NCI-H187 treated with DMSO at 0.1 percent for 48 hours (cell line): ENCODE results near the gene PROM1.

ENCODE experiments used
- DNase-seq: peaks from one replicate; lab custom pipeline; 2025; lab: John Stamatoyannopoulos, UW

The PROM1 gene, protein sequence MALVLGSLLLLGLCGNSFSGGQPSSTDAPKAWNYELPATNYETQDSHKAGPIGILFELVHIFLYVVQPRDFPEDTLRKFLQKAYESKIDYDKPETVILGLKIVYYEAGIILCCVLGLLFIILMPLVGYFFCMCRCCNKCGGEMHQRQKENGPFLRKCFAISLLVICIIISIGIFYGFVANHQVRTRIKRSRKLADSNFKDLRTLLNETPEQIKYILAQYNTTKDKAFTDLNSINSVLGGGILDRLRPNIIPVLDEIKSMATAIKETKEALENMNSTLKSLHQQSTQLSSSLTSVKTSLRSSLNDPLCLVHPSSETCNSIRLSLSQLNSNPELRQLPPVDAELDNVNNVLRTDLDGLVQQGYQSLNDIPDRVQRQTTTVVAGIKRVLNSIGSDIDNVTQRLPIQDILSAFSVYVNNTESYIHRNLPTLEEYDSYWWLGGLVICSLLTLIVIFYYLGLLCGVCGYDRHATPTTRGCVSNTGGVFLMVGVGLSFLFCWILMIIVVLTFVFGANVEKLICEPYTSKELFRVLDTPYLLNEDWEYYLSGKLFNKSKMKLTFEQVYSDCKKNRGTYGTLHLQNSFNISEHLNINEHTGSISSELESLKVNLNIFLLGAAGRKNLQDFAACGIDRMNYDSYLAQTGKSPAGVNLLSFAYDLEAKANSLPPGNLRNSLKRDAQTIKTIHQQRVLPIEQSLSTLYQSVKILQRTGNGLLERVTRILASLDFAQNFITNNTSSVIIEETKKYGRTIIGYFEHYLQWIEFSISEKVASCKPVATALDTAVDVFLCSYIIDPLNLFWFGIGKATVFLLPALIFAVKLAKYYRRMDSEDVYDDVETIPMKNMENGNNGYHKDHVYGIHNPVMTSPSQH

DNA sequence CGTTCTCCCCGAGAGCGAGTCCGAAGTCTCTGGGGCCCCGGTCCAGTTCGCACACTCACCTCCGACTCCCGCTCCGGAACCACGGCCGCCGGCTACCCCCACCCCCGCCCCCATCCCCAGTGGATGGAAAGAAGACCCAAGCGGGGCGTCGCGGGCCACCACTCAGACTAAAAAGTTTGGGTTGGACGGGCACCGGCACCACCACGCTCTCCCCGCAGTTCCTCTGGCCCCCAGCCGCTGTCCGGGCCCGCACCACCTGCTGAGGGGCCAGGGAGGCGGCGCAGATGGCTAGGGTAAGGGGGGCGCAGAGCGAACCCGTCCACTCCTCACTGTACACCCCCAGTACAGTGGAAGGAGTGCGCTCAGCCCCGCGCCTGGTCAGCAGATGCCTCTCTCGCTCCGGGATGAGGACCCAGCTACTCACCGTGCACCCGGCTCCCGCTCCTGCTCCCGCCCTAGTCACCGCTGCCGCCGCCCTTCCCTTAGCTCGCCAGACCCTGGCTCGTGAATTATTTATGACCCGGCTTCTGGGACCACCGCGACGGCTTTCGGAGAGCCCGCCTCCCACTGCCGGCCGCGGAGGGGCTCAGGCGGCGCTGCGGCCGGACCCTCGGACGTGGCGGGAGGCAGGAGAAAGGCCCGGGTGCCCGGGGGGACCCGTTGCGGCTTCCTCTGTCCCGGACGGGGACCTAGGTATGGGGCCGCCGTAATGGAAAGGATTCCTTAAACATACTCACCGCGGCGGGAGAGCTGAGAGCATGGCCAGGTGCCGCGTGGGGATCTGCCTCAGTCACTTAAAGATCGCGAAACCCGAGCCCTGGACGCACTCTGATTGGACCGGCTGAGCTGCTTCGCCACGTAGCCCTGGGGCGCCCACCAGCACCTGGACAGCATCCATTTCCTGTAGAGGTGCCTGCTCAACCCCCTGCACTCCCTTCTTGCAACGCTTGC lies at the start of gene PROM1:
PROM1 (minus strand) TSS at position 783 of the 951 bp plus-strand sequence. CDS start 8,117 bp downstream, outside the sequence.
- DNase-seq = no peak

DNA sequence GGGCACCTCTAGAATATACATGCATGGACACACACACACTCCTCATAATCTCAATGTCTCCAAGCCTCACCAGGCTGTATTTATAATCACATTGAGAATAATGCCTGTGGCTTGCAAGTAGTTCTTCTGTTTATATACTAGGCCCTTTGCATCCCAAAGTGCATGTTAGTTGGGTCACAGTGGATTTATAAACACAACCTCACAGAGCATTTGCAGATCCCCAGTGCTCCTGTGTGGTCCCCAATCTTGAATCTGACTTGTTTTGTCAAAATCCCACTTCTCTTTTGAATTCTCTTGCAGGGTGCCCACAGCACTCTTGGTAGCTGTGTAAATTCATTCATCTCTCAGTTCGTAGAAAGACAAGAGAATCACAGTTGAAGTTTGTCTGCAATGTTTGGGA lies 49.6 kb upstream of the PROM1 start:
- DNase-seq = no peak

DNA sequence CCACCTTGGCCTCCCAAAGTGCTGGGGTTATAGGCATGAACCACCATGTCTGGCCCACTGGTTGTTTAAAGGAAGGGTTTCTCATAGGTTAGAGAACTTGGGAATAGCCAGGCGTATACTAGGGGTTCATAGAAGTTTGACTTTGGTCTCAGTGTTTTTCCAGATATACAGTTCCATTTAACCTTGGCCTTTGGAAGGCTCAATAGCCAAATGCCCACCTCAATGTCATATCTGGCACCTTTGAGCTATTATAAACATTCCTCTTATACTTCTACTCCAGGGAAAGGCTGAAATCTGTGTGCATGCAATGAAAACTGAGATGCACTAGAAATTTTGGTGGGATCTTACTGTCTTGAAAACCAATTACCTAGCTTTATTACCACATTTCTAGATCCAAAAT lies 47.5 kb upstream of the PROM1 start:
- DNase-seq = no peak

DNA sequence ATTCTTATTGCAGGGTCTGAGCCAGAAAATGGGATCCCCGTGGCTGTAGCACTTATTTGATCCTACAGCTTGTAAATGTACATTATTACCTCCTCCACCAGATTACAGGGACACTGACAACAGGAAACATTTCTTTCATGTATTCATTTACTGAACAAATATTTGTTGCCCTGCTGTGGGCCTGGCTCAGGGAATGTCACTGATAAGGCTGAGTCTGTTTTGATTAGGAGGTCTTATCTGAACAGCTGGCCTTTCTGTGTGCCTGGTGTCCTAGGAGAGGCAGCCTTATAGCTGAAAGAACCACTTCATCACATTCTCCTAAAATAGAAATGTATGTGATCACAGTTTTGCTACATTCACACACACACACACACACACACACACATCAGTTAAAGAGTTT lies 45.5 kb upstream of the PROM1 start:
- no peak for DNase-seq

DNA sequence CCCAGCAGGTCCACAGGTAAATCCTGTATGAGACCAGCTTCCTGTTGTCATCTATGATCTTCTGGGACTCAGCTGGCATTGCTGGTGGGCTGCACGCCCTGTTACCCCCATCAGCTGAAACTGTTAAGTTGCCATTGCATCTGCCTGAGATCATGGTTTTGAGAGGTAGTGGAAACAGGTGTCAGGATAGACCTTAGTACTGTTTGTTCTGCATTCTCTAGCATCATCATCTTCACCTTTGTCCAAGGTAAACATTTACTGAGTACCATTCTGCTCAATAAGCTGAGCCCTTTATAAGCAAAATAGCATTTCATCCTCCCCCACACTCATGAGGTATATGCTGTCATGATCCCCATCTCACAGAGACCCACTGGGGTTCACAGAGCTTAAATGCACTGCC lies 42.9 kb upstream of the PROM1 start:
- no peak for DNase-seq

DNA sequence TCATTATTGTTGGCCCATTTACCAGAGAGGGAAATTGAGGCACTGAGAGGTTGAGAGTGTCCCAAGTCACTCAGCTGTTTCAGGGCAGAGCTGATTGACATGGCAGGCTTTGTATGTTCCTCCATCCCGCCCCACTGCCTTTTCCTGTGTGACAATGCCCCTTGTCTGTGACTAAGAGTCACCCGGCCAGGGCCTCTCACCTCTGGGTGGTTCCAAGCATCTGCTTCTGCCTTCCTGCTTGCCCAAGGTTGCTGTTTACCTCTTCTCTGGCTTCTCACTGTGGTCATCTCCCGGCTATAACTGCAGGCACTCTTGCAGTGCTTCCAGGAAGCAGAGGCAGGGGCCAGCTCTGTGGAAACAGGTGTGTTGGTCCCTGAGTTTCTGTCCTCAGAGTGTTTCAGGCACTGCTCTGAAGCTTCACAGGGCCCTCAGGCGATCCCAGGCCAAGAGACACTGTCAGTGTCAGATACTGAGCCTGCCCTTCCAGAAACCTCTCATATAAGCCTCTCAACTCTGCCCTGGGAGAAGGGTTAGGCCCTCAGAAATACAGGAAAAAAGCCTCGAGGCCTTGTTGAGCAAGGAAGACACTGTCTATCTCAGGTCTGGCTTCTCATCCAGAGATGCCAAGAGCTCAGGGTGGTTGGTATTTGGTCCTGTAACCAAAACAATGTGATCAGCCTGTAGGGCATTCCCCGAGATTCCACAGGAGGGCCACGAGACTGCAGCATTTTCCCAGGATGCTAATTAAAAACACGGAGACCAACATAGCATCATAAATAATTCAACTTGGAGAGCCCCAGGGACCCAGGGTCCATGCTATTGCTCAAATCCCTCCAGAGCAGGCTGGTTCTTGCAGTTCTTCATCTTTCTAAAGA lies 42.0 kb upstream of the PROM1 start:
- DNase-seq = no peak

DNA sequence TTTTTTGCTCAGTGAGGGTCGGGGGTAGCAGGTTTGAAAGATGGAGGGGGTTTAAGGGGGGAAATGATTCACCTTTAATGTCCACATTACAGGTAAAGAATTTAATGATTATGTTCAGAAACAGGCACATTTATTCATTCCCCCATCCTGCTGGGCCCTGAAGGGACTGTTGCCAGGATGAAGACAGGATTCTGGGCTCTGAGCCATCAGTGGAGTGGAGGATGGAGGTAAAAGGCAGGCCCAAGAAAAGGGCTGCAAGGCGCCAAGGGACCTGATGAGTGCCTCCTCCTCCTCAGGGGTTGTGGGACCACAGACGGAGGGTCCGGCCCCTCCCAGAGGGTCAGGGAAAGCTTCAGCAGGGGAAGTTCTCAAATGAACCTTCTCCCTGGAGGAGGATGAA lies 40.4 kb upstream of the PROM1 start:
- DNase-seq = no peak

DNA sequence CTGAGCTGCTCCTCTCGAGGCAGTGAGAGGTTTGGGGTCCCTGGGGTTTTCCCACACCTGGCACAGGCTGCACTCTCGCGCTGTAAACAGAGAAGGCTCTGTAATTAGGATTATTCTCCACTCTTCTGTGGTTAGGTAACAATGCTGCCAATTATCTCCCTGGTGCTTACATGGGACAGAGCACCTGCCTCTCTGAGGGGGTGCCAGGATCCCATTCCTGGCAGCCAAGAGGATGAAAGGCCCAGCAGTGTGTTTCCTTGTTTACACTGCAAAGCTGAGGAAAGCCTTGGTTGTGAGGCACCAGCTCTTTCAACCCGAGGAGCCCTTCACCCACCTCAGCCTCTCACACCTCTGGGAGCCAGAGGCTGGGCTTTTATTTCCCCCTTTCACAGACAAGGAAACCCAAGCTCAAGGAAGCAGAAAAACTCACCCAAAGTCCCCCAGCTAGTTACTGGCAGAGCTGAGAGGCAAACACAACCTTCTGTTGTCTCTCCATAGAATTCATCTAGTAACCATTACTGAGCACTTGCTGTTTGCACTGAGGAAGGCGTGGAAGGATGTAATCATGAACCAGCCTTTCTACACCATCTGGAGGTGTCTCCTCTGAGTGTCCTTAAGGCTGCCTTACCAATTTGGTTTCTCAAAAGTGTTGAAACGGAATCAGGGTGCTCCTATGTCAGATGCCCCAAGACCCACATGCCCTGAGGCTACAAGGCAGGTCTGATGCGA lies 39.7 kb upstream of the PROM1 start:
- DNase-seq = peak; percentile 97

DNA sequence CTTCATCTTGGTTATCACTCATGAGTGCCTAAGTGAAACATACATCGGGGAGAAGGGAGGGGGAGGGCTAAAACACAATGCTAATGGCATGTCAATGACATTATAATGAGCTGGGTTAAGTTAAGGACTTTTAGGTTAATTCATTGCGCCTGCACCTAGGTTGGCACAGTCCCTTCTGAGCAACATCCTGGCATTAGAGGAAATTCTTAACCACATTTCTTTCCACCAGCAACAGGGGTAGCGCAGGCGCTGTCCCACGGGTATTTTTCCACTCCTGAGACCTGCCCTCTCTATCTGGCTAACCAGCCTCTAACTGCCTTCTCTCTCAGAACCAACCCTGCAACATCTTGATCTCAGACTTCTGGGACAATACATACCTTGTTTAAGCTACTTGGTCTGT lies 39.0 kb upstream of the PROM1 start:
- no peak for DNase-seq

DNA sequence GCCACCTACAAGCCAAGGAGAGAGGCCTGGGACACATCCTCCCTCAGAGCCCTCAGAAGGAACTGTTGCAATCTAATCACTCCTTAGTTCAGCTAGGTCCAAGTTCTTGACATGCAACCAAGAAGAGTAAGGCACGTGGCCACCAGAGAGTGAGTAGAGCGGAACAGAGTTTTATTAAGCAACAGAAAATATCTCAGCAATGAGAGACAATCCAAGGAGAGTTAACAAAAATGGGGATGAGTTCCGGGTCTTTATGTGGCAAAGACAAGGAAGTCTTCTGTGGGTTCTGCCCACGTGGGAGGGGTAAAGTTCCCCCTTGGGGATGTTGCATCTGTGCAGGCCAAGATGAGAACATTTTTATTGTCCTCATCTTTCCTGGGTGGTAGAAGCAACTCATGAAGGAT lies 38.5 kb upstream of the PROM1 start:
- no peak for DNase-seq

DNA sequence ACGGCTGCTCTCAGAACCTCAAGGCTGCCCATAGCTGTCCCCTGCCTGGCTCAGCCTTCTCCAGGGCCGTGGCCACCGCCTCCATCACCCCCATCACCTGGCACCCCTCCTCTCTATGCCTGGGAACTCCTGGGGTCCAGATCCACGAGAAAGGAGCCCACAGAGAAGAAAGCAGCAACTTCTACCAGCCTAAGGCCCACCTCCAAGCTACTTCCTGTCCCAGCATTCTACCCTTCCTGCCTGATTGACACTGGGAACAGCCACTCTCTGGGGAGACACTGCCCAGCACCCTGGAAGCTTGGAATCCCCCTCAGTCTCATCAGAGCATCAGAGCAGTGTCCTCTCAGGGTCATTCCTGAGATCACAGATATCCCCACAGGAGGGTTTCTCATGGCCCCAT lies 36.9 kb upstream of the PROM1 start:
- no peak for DNase-seq

DNA sequence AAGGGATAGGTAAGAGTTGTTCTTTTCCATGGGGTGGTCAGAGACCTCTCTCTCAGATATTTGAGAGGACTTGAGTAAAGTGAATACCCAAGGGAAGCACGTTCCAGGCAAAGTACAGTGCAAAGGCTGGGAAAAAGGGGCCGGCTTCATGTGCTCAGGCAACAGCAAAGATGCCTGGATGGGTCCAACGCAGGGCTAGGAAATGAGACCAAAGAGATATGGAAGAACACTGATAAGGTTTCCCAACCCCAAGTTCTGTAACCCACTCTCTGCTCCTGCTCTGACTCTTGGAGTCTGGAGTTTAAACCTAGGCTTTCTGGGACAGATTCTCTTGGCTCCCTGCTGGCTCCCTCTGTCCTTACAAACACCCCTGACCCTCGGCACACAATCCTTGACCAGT lies 36.2 kb upstream of the PROM1 start:
- no peak for DNase-seq

DNA sequence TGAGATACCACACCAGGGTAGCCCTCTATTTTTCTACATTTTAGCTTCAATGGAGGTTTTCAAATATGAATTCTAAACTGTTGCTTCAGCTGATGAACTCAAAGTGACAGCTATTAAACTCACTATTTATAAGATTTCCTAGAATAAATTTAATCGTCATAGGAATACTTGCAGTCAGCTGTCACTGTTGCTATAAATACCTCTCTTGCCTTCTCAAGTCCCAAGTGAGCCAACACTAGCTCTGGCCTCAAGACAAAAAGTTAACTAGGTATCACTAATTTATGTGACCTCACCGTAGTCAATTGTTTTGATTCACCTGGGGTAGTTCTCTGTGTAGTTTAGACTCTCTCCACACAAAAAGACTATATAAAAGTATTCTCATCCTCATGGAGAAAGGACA lies 34.3 kb upstream of the PROM1 start:
- no peak for DNase-seq

DNA sequence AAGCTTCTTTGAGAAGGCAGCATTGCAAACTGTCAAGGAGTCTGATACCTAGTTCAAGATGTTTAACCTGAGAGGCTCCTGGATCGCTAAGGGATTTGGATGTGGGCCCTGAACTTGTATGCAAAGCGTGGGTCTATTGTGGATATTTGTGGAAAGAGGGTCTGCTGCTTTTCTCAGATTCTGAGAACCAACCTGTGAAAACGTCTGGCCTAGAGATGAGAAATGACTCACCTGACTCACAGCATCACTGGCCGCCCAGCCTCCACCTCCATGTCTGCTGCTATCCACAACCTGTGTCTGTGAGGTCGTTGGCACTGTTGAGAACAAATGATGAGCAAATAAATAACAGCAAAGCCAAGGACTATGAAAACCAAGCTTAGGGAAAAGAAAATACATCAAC lies 33.3 kb upstream of the PROM1 start:
- no peak for DNase-seq

DNA sequence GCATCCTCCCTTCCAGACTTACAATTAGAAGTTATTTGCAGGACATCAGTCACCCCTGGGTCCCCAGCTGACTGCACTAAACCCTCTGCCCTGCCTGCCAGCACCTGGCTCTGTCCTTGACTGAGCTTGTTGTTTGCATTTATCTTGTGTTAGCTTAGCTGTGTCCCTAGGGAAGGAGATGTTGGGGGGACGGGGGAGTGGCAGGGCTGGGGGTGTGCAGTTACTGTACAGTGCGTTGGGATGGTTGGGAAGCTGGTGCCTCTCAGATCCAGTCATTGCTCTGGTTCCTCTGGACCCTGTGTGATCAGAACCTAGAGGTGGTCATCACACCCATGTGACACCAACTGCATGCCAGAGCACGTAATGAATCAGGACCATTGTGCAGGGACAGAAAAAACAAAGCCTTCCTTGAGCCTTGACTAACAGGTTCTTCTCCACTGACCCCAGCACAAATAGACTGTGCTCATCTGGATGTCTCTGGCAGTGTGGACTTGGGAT lies 32.7 kb upstream of the PROM1 start:
- DNase-seq = no peak

DNA sequence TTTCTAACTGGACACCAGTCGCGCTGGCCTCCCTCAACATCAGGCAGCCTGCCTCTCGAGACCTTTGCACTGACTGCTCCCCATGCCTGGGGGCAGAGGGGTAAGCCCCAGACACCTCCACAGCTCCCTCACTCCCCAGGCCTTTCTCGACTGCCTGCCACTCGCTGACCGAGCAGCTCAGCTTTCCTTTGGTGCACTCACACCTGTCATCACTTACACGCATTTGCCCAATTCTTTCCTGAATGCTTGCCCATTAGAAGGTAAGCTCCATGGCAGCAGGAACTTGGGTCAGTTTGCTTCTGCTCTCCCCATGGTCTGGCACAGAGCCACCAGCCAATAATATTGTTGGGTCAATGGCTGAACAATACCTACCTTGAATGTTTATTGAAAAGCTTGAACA lies 32.2 kb upstream of the PROM1 start:
- no peak for DNase-seq

DNA sequence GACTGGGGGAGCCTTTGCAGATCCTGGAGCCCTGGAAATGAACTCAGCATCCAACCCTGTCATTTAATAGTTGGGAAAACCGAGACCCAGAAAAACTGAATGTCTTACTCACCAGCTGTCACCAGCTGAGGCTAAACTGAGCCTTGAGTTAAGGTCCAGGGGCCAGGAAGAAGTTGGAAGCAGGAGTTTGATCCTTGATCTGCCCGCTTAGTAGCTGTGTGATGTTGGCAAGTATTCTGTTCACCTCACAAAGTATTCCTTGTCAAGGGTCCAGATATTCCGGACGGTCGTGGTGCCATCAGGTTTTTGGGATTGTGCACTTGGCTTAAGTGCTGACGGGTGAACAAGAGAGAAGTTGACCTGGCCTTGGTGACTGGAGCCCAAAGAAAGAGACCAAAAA lies 30.7 kb upstream of the PROM1 start:
- DNase-seq = no peak

DNA sequence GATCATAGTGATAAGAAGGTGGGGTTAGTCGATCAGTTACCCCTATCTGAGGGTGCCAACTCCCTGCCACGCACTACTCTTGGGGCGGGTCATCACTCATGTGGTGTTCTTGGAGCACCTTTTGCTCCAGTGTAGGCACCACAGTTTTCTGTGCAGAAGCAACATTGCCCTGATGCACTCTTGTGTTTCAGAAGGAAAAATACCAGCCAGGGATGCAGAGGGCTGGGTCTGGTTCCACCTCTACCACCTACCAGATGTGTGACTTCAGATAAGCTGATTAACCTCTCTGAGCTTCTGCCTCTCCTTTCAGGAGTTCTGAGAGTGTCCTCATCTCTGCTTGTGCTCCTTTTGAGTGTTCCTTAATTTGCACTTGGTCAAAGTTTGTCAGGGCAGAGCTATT lies 29.9 kb upstream of the PROM1 start:
- DNase-seq = no peak

DNA sequence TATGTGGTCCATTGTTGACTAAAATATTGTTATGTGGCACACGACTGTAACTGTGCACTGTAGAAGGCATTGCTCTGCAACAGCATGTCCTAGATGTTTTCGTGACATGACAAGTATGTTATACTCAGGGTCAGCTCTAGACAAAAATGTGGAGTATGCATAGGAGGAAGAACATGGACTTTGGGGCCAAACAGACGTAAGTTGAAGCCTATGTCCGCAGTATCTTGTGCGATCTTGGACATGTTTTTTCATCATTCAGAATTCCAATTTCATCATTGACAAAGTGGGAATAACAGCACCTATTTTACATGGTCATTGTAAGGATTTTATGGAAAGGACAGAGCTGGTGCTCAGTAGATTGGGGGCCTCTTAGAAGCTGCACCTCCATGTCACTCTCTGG lies 27.7 kb upstream of the PROM1 start:
- DNase-seq = no peak

DNA sequence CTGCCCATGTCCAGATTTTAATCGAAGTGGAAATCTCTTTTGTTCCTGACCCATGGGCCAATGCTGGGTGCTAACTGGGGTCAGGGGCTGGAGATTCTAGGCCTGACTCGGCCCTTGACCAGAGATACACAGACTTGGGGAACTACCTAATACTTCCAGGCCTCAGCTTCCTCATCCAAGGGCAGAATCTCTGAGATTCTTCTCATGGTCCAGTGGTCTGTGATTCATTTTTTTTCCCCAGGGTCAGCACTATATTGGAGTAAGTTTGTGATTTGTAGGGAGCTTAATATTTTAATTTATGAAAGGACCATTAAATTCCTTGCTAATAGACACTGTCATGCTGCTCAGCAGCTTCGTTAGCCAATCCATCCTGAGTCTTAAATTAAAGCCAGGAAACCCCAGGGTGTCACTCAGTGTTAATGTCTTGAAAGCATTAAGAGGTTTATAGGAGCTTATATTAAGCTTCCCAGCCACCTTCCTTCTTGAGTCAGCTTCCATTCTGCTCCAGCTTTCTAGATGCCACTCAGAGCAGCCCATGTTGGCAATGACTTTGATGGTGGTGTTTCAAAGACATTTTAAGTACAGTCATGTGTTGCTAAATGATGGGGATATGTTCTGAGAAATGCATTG lies 27.0 kb upstream of the PROM1 start:
- no peak for DNase-seq
